ENCODE measurements around the gene PPP1R1B. TPM values are rescaled to one million over a fixed set of nuclear protein-coding genes. Genes with fewer than 3 reads are reported as not detected.

PPP1R1B gene
- total and polyA plus RNA-seq, 2 experiments from 2014 or later, result 3.4 to 5.4 TPM

GRCh38 chr17:39671651-39672521, 45.1 kb downstream of the PPP1R1B start (continued):
- peak; percentile 78 to 98 for TF ChIP-seq CTCF (conservative IDR thresholded peaks at IDR 0.05; ENCODE audit: low read depth in 2 of 2)

GRCh38 chr17:39672522-39673334, 46.0 kb downstream of the PPP1R1B start:
- Histone ChIP-seq H3K36me3 (ENCODE audit: insufficient read depth) (no peaks in the 10 kb centered on the region), H3K4me2 (no peak overlapping the region), H3K79me2 (replicated peaks; ENCODE audit: insufficient read depth) (no peaks in the 10 kb centered on the region), H3K27ac (ENCODE audit: low read depth) (no peak overlapping the region), H3F3A (replicated peaks; ENCODE audit: low read depth) (no peaks in the 10 kb centered on the region), H3K9me2 (ENCODE audit: insufficient read depth) (no peaks in the 10 kb centered on the region), H2AFZ (no peak overlapping the region), H3K27me3 (ENCODE audit: insufficient read depth) (peaks cover 20% of the 10 kb centered on the region), H3K4me1 (ENCODE audit: insufficient read depth) (peaks cover 4% of the 10 kb centered on the region), H4K20me1 (replicated peaks; ENCODE audit: insufficient read depth) (no peaks in the 10 kb centered on the region), H3K4me3 (no peak overlapping the region)
- Mint-ChIP-seq H3K9me3 (no peaks in the 10 kb centered on the region), H3K27me3 (ENCODE audit: insufficient read depth, low read depth, poor library complexity) (peaks cover 31% of the 10 kb centered on the region), H3K27ac (no peak overlapping the region), H3K36me3 (ENCODE audit: low read depth) (peaks cover 4% of the 10 kb centered on the region; the same call in 1 of the 3 replicates), H3K4me3 (no peak overlapping the region), H3K4me1 (peaks cover 25% of the 10 kb centered on the region)
- ATAC-seq, result no peak
- TF ChIP-seq ZNF331 (CRISPR knock-in tag; IDR thresholded peaks at IDR 0.05; ENCODE audit: low read depth) (no peak), CTCF (conservative IDR thresholded peaks at IDR 0.05; ENCODE audit: low read depth in 2 of 2) (peak in 1 of 2 experiments; percentile 20; a peak in 1 of 4 replicates), STAT1 (IDR thresholded peaks at IDR 0.05; ENCODE audit: unreplicated experiment) (no peak)
- no peak for DNase-seq (ENCODE audit: low spot score)

GRCh38 chr17:39673335-39674081, 46.8 kb downstream of the PPP1R1B start:
- no peaks in the 10 kb centered on the region for H4K20me1 ChIP-seq (replicated peaks; ENCODE audit: insufficient read depth)
- Mint-ChIP-seq H3K9me3 (no peaks in the 10 kb centered on the region), H3K36me3 (ENCODE audit: low read depth) (peaks cover 4% of the 10 kb centered on the region; the same call in 1 of the 3 replicates), H3K4me3 (no peak overlapping the region), H3K4me1 (peaks cover 31% of the 10 kb centered on the region), H3K27ac (no peak overlapping the region), H3K27me3 (ENCODE audit: insufficient read depth, low read depth, poor library complexity) (peaks cover 37% of the 10 kb centered on the region)
- H2AFZ ChIP-seq, result no peak overlapping the region
- no peak for DNase-seq (ENCODE audit: low spot score)
- no peaks in the 10 kb centered on the region for H3K9me2 ChIP-seq (ENCODE audit: insufficient read depth)
- H3K4me2 ChIP-seq, result no peak overlapping the region
- H3K79me2 ChIP-seq (replicated peaks; ENCODE audit: insufficient read depth), result no peaks in the 10 kb centered on the region
- H3K4me3 ChIP-seq, result no peak overlapping the region
- H3K27me3 ChIP-seq (ENCODE audit: insufficient read depth), result peaks cover 12% of the 10 kb centered on the region
- H3K36me3 ChIP-seq (ENCODE audit: insufficient read depth), result no peaks in the 10 kb centered on the region
- no peaks in the 10 kb centered on the region for H3F3A ChIP-seq (replicated peaks; ENCODE audit: low read depth)
- H3K27ac ChIP-seq (ENCODE audit: low read depth), result no peak overlapping the region
- no peak for ATAC-seq
- peaks cover 4% of the 10 kb centered on the region for H3K4me1 ChIP-seq (ENCODE audit: insufficient read depth)
- no peak for TF ChIP-seq CREB1 (CRISPR knock-in tag; IDR thresholded peaks at IDR 0.05; ENCODE audit: low read depth)
- no peak for TF ChIP-seq EZH2phosphoT487 (IDR thresholded peaks at IDR 0.05; ENCODE audit: unreplicated experiment)
- TF ChIP-seq JUNB (IDR thresholded peaks at IDR 0.05; ENCODE audit: unreplicated experiment), result no peak

Measured in GM23338 (cell line).